Osteocyte (in vitro differentiated cells): ENCODE measurements around the gene FAM53B. TPM values are rescaled to one million over a fixed set of nuclear protein-coding genes. Genes with fewer than 3 reads are reported as not detected.

Source experiments
- DNase-seq: peaks from one replicate; pipeline ENCODE4 v3.0.0; 2021; ENCODE audit warnings: mixed read lengths; ENCODE audit not compliant: unreplicated experiment; ENCODE audit errors: extremely low spot score
- H3K27ac Mint-ChIP-seq: one replicate; pipeline ENCODE4 v1.8.0; 2021; ENCODE audit warnings: mild to moderate bottlenecking, mixed read lengths; ENCODE audit not compliant: unreplicated experiment
- H3K27me3 Mint-ChIP-seq: one replicate; pipeline ENCODE4 v1.8.0; 2021; ENCODE audit warnings: mixed read lengths; ENCODE audit not compliant: unreplicated experiment
- H3K36me3 Mint-ChIP-seq: one replicate; pipeline ENCODE4 v1.8.0; 2021; ENCODE audit warnings: mixed read lengths; ENCODE audit not compliant: unreplicated experiment
- H3K4me1 Mint-ChIP-seq: one replicate; pipeline ENCODE4 v1.8.0; 2021; ENCODE audit warnings: mixed read lengths; ENCODE audit not compliant: unreplicated experiment
- H3K4me3 Mint-ChIP-seq: one replicate; pipeline ENCODE4 v1.8.0; 2021; ENCODE audit warnings: mild to moderate bottlenecking, moderate library complexity, mixed read lengths; ENCODE audit not compliant: unreplicated experiment
- H3K9me3 Mint-ChIP-seq: one replicate; pipeline ENCODE4 v1.8.0; 2021; ENCODE audit warnings: mixed read lengths; ENCODE audit not compliant: unreplicated experiment
- CTCF ChIP-seq: fragments of 200-600 bp; sonication (generic); IDR thresholded peaks from 2 replicates; pipeline ENCODE4 v1.5.0; 2021; ENCODE audit warnings: antibody characterized with exemption, mild to moderate bottlenecking, moderate library complexity
- total RNA-seq: library from RNA; stranded (reverse); gene quantifications from 2 replicates; pipeline ENCODE4 v1.2.1, GENCODE V29; 2021

The FAM53B gene
- total RNA-seq, 1 donor from 2014 or later, result 14.7 TPM

GRCh38 chr10:124688889-124689670 lies 55.1 kb downstream of the FAM53B start:
- no peak for DNase-seq
- TF ChIP-seq CTCF, result no peak
- Mint-ChIP-seq H3K36me3 (peaks cover 9% of the 10 kb centered on the region), H3K27me3 (no peaks in the 10 kb centered on the region), H3K27ac (no peak overlapping the region), H3K9me3 (no peaks in the 10 kb centered on the region), H3K4me1 (no peaks in the 10 kb centered on the region), H3K4me3 (no peak overlapping the region)

- no peak overlapping the region for H3K27ac Mint-ChIP-seq
- no peak overlapping the region for H3K4me3 Mint-ChIP-seq
- H3K27me3 Mint-ChIP-seq, result no peaks in the 10 kb centered on the region
- no peak for DNase-seq
- H3K36me3 Mint-ChIP-seq, result peaks cover 8% of the 10 kb centered on the region
- no peaks in the 10 kb centered on the region for H3K9me3 Mint-ChIP-seq
- TF ChIP-seq CTCF, result no peak
- no peaks in the 10 kb centered on the region for H3K4me1 Mint-ChIP-seq
These were observed 55.8 kb downstream of the FAM53B start for GRCh38 chr10:124688386-124688785.

GRCh38 chr10:124686707-124687376 lies 57.3 kb downstream of the FAM53B start:
- DNase-seq, result no peak
- H3K9me3 Mint-ChIP-seq, result no peaks in the 10 kb centered on the region
- H3K27ac Mint-ChIP-seq, result no peak overlapping the region
- no peak for TF ChIP-seq CTCF
- H3K27me3 Mint-ChIP-seq, result no peaks in the 10 kb centered on the region
- H3K4me1 Mint-ChIP-seq, result no peaks in the 10 kb centered on the region
- H3K4me3 Mint-ChIP-seq, result no peak overlapping the region
- peaks cover 8% of the 10 kb centered on the region for H3K36me3 Mint-ChIP-seq

- no peak for DNase-seq
- Mint-ChIP-seq H3K27me3 (no peaks in the 10 kb centered on the region), H3K36me3 (peaks cover 12% of the 10 kb centered on the region), H3K4me3 (no peak overlapping the region), H3K9me3 (no peaks in the 10 kb centered on the region), H3K4me1 (no peaks in the 10 kb centered on the region), H3K27ac (no peak overlapping the region)
- no peak for TF ChIP-seq CTCF
These were observed 58.9 kb downstream of the FAM53B start for GRCh38 chr10:124685261-124685660.

- peaks cover under 1% of the 10 kb centered on the region for H3K4me1 Mint-ChIP-seq
- H3K36me3 Mint-ChIP-seq, result peaks cover 10% of the 10 kb centered on the region
- DNase-seq, result no peak
- TF ChIP-seq CTCF, result no peak
- H3K9me3 Mint-ChIP-seq, result no peaks in the 10 kb centered on the region
- H3K27ac Mint-ChIP-seq, result no peak overlapping the region
- no peak overlapping the region for H3K4me3 Mint-ChIP-seq
- H3K27me3 Mint-ChIP-seq, result no peaks in the 10 kb centered on the region
These were observed 60.4 kb downstream of the FAM53B start for GRCh38 chr10:124683814-124684213.
